ENCODE results near the gene CACNA2D3.

Gene CACNA2D3

GRCh38 chr3:54538346-54538745 is 416.0 kb downstream of the CACNA2D3 start:
- no peak for TF ChIP-seq CTCF (IDR thresholded peaks at IDR 0.05; ENCODE audit: insufficient read depth, low read depth, low read length, missing control alignments)
- no peak overlapping the region for H3K4me3 ChIP-seq (ENCODE audit: low read depth, low read length)
- DNase-seq (ENCODE audit: low read depth) = peak; percentile 3

DNA sequence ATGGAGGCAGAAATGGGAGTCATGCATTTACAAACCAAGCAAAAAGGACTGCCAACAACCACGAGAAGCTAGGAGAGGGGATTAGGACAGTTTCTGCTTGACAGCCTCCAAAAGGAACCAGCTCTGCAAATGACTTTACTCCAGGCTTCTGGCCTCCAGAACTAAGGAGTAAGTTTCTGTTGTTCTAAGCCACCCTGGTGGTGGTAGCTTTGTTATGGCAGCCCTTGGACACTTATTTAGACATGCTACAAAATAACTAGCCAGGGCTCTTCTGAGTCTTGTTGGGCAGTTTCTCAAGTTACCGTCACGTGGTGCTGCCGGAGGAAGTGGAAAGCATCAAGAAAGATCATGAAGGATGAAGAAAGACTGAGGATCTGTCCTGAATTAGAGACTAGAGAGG is 419.0 kb downstream of the CACNA2D3 start:
- no peak for TF ChIP-seq CTCF (IDR thresholded peaks at IDR 0.05; ENCODE audit: insufficient read depth, low read depth, low read length, missing control alignments)
- no peak overlapping the region for H3K4me3 ChIP-seq (ENCODE audit: low read depth, low read length)
- no peak for DNase-seq (ENCODE audit: low read depth)

- no peak for DNase-seq (ENCODE audit: low read depth)
Observed at GRCh38 chr3:54543446-54543845, 421.1 kb downstream of the CACNA2D3 start.

DNA sequence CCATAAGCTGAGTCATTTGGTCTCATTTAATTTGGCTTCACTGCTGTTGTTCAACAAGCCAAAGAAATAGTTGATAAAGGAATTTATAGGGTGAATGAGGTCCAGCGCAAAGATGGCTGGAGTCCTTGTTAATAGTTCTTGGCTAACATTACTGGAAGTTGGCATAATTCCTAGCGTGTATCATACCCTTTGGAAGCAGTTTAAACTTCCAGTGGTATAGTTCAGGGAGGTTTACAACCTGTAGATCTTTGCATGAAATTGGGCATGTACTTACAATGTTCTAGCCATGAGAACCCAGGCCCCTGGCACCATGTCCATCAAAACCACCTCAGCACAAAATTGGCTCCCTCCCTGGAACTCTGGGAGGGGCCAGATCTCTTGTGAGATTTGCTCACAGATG is 424.7 kb downstream of the CACNA2D3 start:
- DNase-seq (ENCODE audit: low read depth) = no peak
- H3K4me3 ChIP-seq (ENCODE audit: low read depth, low read length) = no peak overlapping the region
- no peak for TF ChIP-seq CTCF (IDR thresholded peaks at IDR 0.05; ENCODE audit: insufficient read depth, low read depth, low read length, missing control alignments)

More at GRCh38 chr3:54543446-54543845, 421.1 kb downstream of the CACNA2D3 start:
- H3K4me3 ChIP-seq (ENCODE audit: low read depth, low read length) = no peak overlapping the region
- no peak for TF ChIP-seq CTCF (IDR thresholded peaks at IDR 0.05; ENCODE audit: insufficient read depth, low read depth, low read length, missing control alignments)

- H3K4me3 ChIP-seq (ENCODE audit: low read depth, low read length) = no peak overlapping the region
- TF ChIP-seq CTCF (IDR thresholded peaks at IDR 0.05; ENCODE audit: insufficient read depth, low read depth, low read length, missing control alignments) = no peak
- DNase-seq (ENCODE audit: low read depth) = no peak
Observed at GRCh38 chr3:54547846-54548245, 425.5 kb downstream of the CACNA2D3 start.

- H3K4me3 ChIP-seq (ENCODE audit: low read depth, low read length) = no peak overlapping the region
- DNase-seq (ENCODE audit: low read depth) = no peak
- TF ChIP-seq CTCF (IDR thresholded peaks at IDR 0.05; ENCODE audit: insufficient read depth, low read depth, low read length, missing control alignments) = no peak
Observed at GRCh38 chr3:54549607-54550220, 427.4 kb downstream of the CACNA2D3 start.
